Measurements from ENCODE around the gene APPL2.
A peak's percentile ranks its signal among the peaks of the same experiment; 100 is the strongest.
"Not testable (repeated sequence)": the region's sequence is repeated elsewhere in the genome, so short reads cannot be mapped to it uniquely, and the experiment has no call there.

APPL2 gene

GRCh38 chr12:105256011-105256410, 20.0 kb upstream of the APPL2 start:
- peak; percentile 18 for DNase-seq

GRCh38 chr12:105253866-105254513, 18.0 kb upstream of the APPL2 start:
- DNase-seq = no peak

GRCh38 chr12:105252901-105253300, 16.9 kb upstream of the APPL2 start:
- no peak for DNase-seq

GRCh38 chr12:105245776-105246427, 9.9 kb upstream of the APPL2 start:
- not testable (repeated sequence) for DNase-seq

- DNase-seq = no peak
Measured at GRCh38 chr12:105245291-105245690, 9.3 kb upstream of the APPL2 start.

GRCh38 chr12:105240228-105240627, 4.3 kb upstream of the APPL2 start:
- DNase-seq = no peak

- no peak for DNase-seq
Measured at GRCh38 chr12:105239304-105239703, 3.3 kb upstream of the APPL2 start.

GRCh38 chr12:105237666-105238065, 1.7 kb upstream of the APPL2 start:
- DNase-seq = no peak

- DNase-seq = peak; percentile 61
Measured at GRCh38 chr12:105235281-105235731, 668 bp downstream of the APPL2 start.

GRCh38 chr12:105234197-105234596, 1.8 kb downstream of the APPL2 start:
- DNase-seq = no peak

GRCh38 chr12:105233041-105233905, 2.7 kb downstream of the APPL2 start:
- no peak for DNase-seq

- no peak for DNase-seq
Measured at GRCh38 chr12:105231396-105231795, 4.6 kb downstream of the APPL2 start.

GRCh38 chr12:105229371-105229770, 6.6 kb downstream of the APPL2 start:
- DNase-seq = no peak

- no peak for DNase-seq
Measured at GRCh38 chr12:105228966-105229365, 7.0 kb downstream of the APPL2 start.

- DNase-seq = peak; percentile 74
Measured at GRCh38 chr12:105228494-105228893, 7.5 kb downstream of the APPL2 start.

- no peak for DNase-seq
Measured at GRCh38 chr12:105227879-105228278, 8.1 kb downstream of the APPL2 start.

- no peak for DNase-seq
Measured at GRCh38 chr12:105226219-105226618, 9.8 kb downstream of the APPL2 start.

GRCh38 chr12:105225505-105226015, 10.4 kb downstream of the APPL2 start:
- no peak for DNase-seq

- no peak for DNase-seq
Measured at GRCh38 chr12:105224399-105224798, 11.6 kb downstream of the APPL2 start.

- no peak for DNase-seq
Measured at GRCh38 chr12:105223884-105224283, 12.1 kb downstream of the APPL2 start.

GRCh38 chr12:105223352-105223845, 12.6 kb downstream of the APPL2 start:
- DNase-seq = no peak

- DNase-seq = no peak
Measured at GRCh38 chr12:105222726-105223351, 13.1 kb downstream of the APPL2 start.

GRCh38 chr12:105222284-105222655, 13.7 kb downstream of the APPL2 start:
- no peak for DNase-seq
